HG03469 (cell line): ENCODE measurements around the gene DYNLRB1.
"Not testable (repeated sequence)": the region's sequence is repeated elsewhere in the genome, so short reads cannot be mapped to it uniquely, and the experiment has no call there.

Source experiments
- ATAC-seq: cut with Tn5 transposase; IDR thresholded peaks from one replicate; pipeline ENCODE4 v1.9.1; 2021; ENCODE audit warnings: mild to moderate bottlenecking, moderate library complexity, moderate number of reproducible peaks; ENCODE audit not compliant: unreplicated experiment

Gene DYNLRB1

GRCh38 chr20:34516247-34517113, at the start of gene DYNLRB1:
Gene DYNLRB1, plus strand, starts transcription at chr20:34516422. Its CDS starts 37 bp downstream, at chr20:34516459.
- ATAC-seq, result no peak

GRCh38 chr20:34468951-34469350, 47.3 kb upstream of the DYNLRB1 start:
- no peak for ATAC-seq

- ATAC-seq, result no peak
Observed at GRCh38 chr20:34472246-34472925, 43.8 kb upstream of the DYNLRB1 start.

GRCh38 chr20:34473262-34473883, 42.8 kb upstream of the DYNLRB1 start:
- no peak for ATAC-seq

- no peak for ATAC-seq
Observed at GRCh38 chr20:34475979-34476736, 40.1 kb upstream of the DYNLRB1 start.

GRCh38 chr20:34479627-34480026, 36.6 kb upstream of the DYNLRB1 start:
- ATAC-seq, result no peak

- not testable (repeated sequence) for ATAC-seq
Observed at GRCh38 chr20:34482154-34482553, 34.1 kb upstream of the DYNLRB1 start.

GRCh38 chr20:34483585-34484220, 32.5 kb upstream of the DYNLRB1 start:
- not testable (repeated sequence) for ATAC-seq

- ATAC-seq, result no peak
Observed at GRCh38 chr20:34485068-34485634, 31.1 kb upstream of the DYNLRB1 start.

- ATAC-seq, result no peak
Observed at GRCh38 chr20:34491226-34491931, 24.8 kb upstream of the DYNLRB1 start.

- no peak for ATAC-seq
Observed at GRCh38 chr20:34491932-34492509, 24.2 kb upstream of the DYNLRB1 start.

- ATAC-seq, result no peak
Observed at GRCh38 chr20:34493646-34494045, 22.6 kb upstream of the DYNLRB1 start.

- ATAC-seq, result no peak
Observed at GRCh38 chr20:34495307-34495706, 20.9 kb upstream of the DYNLRB1 start.

- no peak for ATAC-seq
Observed at GRCh38 chr20:34495916-34496315, 20.3 kb upstream of the DYNLRB1 start.

- not testable (repeated sequence) for ATAC-seq
Observed at GRCh38 chr20:34497596-34497995, 18.6 kb upstream of the DYNLRB1 start.

- ATAC-seq, result no peak
Observed at GRCh38 chr20:34500823-34501222, 15.4 kb upstream of the DYNLRB1 start.

- ATAC-seq, result no peak
Observed at GRCh38 chr20:34506480-34506879, 9.7 kb upstream of the DYNLRB1 start.

GRCh38 chr20:34507702-34508413, 8.4 kb upstream of the DYNLRB1 start:
- ATAC-seq, result no peak
